ENCODE measurements around the gene RBMS3. TPM values are rescaled to one million over a fixed set of nuclear protein-coding genes. Genes with fewer than 3 reads are reported as not detected.

The RBMS3 gene
- total and polyA plus RNA-seq, 2 experiments from 2014 or later: 3.2 to 7.4 TPM

DNA sequence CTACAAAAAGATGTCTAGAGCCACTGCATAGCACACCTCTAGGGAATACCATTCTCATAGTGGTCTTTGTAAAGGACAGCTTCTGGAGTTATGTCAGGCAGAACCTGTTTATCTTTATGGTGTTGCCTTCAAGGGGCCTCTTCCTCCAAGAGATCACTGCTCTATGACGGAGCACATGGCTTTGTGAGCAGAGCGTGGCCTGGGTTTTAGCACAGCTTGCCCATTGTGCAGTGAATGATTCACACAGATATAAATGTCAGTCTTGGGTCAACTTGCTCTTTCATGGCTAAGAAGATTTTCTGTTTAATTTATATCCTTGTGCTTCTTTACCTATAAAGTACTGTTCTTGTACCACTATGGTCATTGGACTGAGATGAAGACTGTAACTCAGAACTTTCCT is 41.5 kb upstream of the RBMS3 start (continued):
- no peak for TF ChIP-seq CTCF (conservative IDR thresholded peaks at IDR 0.05; ENCODE audit: low read depth in 2 of 2)
- no peak for TF ChIP-seq JUNB (IDR thresholded peaks at IDR 0.05; ENCODE audit: unreplicated experiment)

DNA sequence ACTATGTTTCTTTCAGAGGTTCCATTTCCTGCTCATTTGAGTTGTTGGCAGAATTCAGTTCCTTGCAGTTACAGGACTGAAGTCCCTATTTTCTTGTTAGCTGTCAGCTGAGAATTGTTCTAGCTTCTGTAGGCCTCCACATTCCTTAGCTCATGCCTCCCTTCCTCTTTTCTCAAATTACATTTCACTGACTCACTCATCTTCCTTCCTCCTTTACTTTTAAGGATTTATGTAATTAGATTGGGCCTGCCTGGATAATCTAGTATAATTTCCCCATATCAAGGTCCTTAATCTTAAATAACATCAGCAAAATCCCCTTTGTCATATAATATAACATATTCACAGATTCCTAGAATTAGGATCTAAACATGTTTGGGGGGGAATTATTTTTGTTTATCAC is 40.6 kb upstream of the RBMS3 start:
- TF ChIP-seq ZNF331 (CRISPR knock-in tag; IDR thresholded peaks at IDR 0.05; ENCODE audit: low read depth) (no peak), ZNF114 (CRISPR knock-in tag; IDR thresholded peaks at IDR 0.05) (no peak)
- H3K27me3 Mint-ChIP-seq (ENCODE audit: insufficient read depth, low read depth, poor library complexity): peaks cover 2% of the 10 kb centered on the region
- H3K9me3 Mint-ChIP-seq: peaks cover 6% of the 10 kb centered on the region

GRCh38 chr3:29240887-29241286 is 40.0 kb upstream of the RBMS3 start:
- Histone ChIP-seq H4K20me1 (replicated peaks; ENCODE audit: insufficient read depth) (no peaks in the 10 kb centered on the region), H3K79me2 (replicated peaks; ENCODE audit: insufficient read depth) (no peaks in the 10 kb centered on the region), H3K27me3 (ENCODE audit: insufficient read depth) (no peaks in the 10 kb centered on the region), H3F3A (replicated peaks; ENCODE audit: low read depth) (no peaks in the 10 kb centered on the region), H2AFZ (no peak overlapping the region), H3K4me3 (no peak overlapping the region), H3K27ac (ENCODE audit: low read depth) (no peak overlapping the region), H3K4me1 (ENCODE audit: insufficient read depth) (peaks cover 19% of the 10 kb centered on the region), H3K9me2 (ENCODE audit: insufficient read depth) (0 out of 2 replicates have a peak, but pooled peaks cover 3% of the 10 kb centered on the region), H3K36me3 (ENCODE audit: insufficient read depth) (no peaks in the 10 kb centered on the region), H3K4me2 (no peak overlapping the region)
- ATAC-seq (no peak), DNase-seq (ENCODE audit: low spot score) (no peak)
- peaks cover 8% of the 10 kb centered on the region; the same call in 1 of the 3 replicates for H3K36me3 Mint-ChIP-seq (ENCODE audit: low read depth)
- H3K4me3 Mint-ChIP-seq: no peak overlapping the region
- H3K27ac Mint-ChIP-seq: no peak overlapping the region
- peaks cover 34% of the 10 kb centered on the region for H3K4me1 Mint-ChIP-seq
- peaks cover 2% of the 10 kb centered on the region for H3K27me3 Mint-ChIP-seq (ENCODE audit: insufficient read depth, low read depth, poor library complexity)
- H3K9me3 Mint-ChIP-seq: peaks cover 6% of the 10 kb centered on the region
- no peak for TF ChIP-seq ETS1 (IDR thresholded peaks at IDR 0.05)
- TF ChIP-seq ZNF331 (CRISPR knock-in tag; IDR thresholded peaks at IDR 0.05; ENCODE audit: low read depth): no peak
- TF ChIP-seq ZNF114 (CRISPR knock-in tag; IDR thresholded peaks at IDR 0.05): no peak
- no peak for TF ChIP-seq POLR2AphosphoS5 (IDR thresholded peaks at IDR 0.05; ENCODE audit: low read depth)
- TF ChIP-seq CREB1 (CRISPR knock-in tag; IDR thresholded peaks at IDR 0.05; ENCODE audit: low read depth): no peak
- TF ChIP-seq EZH2 (IDR thresholded peaks at IDR 0.05; ENCODE audit: low read depth, unreplicated experiment): no peak
- no peak for TF ChIP-seq REST (IDR thresholded peaks at IDR 0.05; ENCODE audit: unreplicated experiment)
- TF ChIP-seq STAT1 (IDR thresholded peaks at IDR 0.05; ENCODE audit: unreplicated experiment): no peak

More for the DNA sequence above, 40.6 kb upstream of the RBMS3 start:
- H3K4me1 ChIP-seq (ENCODE audit: insufficient read depth): peaks cover 19% of the 10 kb centered on the region
- no peak overlapping the region for H2AFZ ChIP-seq
- Mint-ChIP-seq H3K36me3 (ENCODE audit: low read depth) (peaks cover 8% of the 10 kb centered on the region; the same call in 1 of the 3 replicates), H3K4me1 (peaks cover 34% of the 10 kb centered on the region), H3K4me3 (no peak overlapping the region), H3K27ac (0 out of 2 replicates have a peak overlapping the region, but pooled peaks have one; percentile 26)
- no peaks in the 10 kb centered on the region for H3K36me3 ChIP-seq (ENCODE audit: insufficient read depth)
- H3K27ac ChIP-seq (ENCODE audit: low read depth): no peak overlapping the region
- no peak overlapping the region for H3K4me2 ChIP-seq
- H3K9me2 ChIP-seq (ENCODE audit: insufficient read depth): 0 out of 2 replicates have a peak, but pooled peaks cover 3% of the 10 kb centered on the region
- DNase-seq (ENCODE audit: low spot score): peak; percentile 36
- no peak overlapping the region for H3K4me3 ChIP-seq
- H3K79me2 ChIP-seq (replicated peaks; ENCODE audit: insufficient read depth): no peaks in the 10 kb centered on the region
- ATAC-seq: no peak
- no peaks in the 10 kb centered on the region for H3K27me3 ChIP-seq (ENCODE audit: insufficient read depth)
- no peaks in the 10 kb centered on the region for H3F3A ChIP-seq (replicated peaks; ENCODE audit: low read depth)
- H4K20me1 ChIP-seq (replicated peaks; ENCODE audit: insufficient read depth): no peaks in the 10 kb centered on the region
